Fibroblast of skin of right quadriceps (primary cell): ENCODE measurements around the gene TMEM45B.
"Not testable (repeated sequence)": the region's sequence is repeated elsewhere in the genome, so short reads cannot be mapped to it uniquely, and the experiment has no call there.

Experiments
- DNase-seq: peaks from one replicate; pipeline ENCODE4 v3.0.0-alpha.2; 2013

The TMEM45B gene

GRCh38 chr11:129815596-129816461 is at the start of gene TMEM45B:
TSS of gene TMEM45B (plus strand) at chr11:129815848. CDS start at chr11:129852483, 36,635 bp downstream.
- DNase-seq, result no peak

DNA sequence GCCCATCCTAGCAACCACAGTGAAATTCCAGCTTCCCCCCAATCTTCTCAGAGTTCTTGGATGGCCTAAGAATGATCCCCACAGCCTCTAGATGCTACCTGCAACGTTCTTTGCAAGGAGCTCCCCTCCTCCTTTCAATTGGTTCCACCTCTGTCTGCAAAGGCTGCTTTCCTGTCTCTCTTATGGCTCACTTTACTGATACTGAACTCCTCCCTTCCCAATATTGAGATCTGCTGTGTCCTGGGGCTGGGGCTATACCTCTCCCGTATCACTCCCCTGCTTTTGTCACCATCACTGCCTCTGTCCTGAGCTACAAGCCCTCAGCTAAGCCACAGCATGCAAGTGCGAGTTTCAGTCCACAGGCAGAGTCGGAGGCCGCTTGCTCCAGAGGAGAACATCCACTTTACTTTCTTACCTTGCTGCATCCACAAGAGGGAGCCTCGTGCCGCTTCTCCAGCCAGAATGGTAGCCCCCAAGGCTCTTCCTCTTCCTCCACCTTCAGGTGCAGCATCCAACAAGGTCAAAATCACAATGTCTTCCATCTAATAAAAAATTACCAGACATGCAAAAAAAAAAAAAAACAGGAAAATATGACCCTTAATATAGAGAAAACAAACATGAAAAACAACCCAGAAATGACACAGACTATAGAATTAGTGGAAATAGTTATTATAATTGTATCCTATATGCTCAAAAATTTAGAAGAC is 48.6 kb upstream of the TMEM45B start:
- DNase-seq, result peak; percentile 11

- no peak for DNase-seq
These were observed 47.8 kb upstream of the TMEM45B start for GRCh38 chr11:129767827-129768226.

DNA sequence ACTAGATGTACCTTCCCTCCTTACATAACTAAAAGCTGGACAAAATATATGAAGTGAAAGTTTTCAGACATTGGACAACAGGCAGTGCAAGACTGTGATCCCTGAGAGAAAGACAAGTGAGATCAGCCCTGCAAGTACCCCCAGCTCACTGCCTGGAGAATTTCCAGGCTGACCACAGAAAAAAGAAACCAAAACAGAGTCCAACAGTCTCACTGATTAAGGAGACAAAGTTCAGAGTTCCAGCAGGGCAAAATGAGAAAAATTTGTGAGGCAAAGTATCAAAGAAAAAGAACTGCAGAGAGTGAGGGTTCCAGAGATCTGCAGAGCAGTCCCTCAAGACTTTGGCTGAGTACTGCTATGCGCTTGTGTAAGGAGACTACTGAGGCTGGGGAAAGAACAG is 47.3 kb upstream of the TMEM45B start:
- no peak for DNase-seq

DNA sequence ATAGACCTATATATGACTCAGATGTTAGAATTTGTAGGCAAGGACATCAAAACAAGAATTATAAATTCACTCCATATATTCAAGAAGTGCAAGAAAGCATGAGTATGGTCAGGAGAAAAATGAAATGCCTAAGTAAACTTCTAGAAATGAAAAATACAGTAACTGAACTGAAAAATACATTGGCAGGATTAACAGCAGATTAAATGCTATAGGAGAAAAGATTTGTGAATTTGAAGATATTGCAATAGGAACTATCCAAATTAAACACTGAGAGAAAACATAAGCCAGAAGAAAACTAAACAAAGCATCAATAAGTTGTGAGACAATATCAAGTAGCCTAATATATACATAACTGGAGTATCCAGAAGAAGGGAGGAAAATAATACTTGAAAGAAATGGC is 46.6 kb upstream of the TMEM45B start:
- DNase-seq, result no peak

DNA sequence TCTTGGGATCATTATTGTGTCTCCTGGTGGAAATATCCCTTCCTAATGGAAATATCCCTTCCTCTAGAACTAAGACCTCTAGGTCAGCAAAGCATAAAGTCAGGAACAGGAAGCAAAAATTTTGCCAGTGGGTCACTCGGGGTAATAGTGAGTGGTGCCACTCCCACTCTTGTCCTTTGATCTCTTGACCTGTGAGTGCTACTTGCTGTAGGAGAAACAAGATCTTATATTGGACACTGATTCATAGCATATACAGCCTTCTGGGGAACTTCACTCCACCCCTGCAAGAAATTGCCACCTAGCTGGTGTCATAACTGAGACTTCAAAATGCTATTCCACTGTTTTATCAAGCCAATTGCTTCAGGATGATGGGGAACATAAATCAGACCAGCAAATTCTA is 44.7 kb upstream of the TMEM45B start:
- no peak for DNase-seq

GRCh38 chr11:129771456-129771855 is 44.2 kb upstream of the TMEM45B start:
- not testable (repeated sequence) for DNase-seq

- no peak for DNase-seq
These were observed 36.8 kb upstream of the TMEM45B start for GRCh38 chr11:129778877-129779276.

- DNase-seq, result no peak
These were observed 36.3 kb upstream of the TMEM45B start for GRCh38 chr11:129779342-129779741.

DNA sequence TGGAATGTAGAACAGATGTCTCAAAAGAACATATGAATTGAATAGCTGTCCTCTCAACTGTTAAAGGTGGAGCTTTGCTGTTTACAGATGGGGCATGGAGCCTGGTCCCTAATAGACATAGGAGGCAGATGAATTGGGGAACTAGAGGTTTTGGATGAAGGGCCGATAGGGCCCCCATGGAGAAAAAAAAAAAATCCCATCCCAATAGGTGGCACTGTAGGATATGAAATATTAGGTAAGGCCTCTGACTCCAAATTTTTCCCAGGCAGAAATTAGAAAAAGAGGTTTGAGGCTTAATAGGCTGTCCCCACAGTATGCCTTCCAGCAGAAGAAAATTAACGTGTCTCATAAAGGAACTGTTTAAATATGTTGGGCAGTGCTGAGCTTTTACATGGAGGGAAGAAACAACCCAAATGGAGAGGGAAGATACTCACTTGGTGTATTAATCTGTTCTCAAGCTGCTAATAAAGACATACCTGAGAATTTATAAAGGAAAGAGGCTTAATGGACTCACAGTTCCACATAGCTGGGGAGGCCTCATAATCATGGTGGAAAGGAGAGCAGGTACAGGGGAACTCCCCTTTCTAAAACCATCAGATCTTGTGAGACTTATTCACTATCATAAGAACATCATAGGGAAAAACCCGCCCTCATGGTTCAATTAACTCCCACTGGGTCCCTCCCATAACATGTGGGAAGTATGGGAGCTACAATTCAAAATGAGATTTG is 30.1 kb upstream of the TMEM45B start:
- DNase-seq, result peak; percentile 9

DNA sequence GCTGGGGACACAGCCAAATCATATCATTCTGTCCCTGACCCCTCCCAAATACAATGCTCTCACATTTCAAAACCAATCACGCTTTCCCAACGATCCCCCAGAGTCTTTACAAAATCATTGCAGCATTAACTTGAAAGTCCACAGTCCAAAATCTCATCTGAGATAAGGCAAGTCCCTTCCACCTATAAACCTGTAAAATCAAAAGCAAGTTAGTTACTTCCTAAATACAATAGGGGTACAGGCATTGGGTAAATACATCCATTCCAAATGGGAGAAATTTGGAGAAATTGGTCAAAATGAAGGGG is 29.6 kb upstream of the TMEM45B start:
- DNase-seq, result not testable (repeated sequence)

- DNase-seq, result no peak
These were observed 28.0 kb upstream of the TMEM45B start for GRCh38 chr11:129787532-129788155.

DNA sequence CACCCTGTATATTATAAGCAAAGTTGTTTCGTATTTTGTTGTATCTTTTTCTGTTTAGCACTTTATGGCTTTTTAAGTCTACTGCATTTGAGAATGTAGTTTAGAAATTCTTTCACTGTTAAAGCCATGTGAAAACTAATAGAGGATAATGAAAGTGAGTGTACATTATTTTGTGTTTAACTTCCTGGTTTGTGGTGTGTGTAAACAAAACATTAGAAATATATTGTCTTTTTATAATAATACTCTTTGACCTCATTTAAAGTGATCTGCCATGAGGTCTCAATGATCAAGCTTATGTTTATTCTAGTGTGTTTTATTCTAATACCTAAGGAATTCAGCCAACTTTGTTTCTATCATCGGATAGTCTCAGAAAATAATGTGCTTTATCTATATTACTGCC is 27.4 kb upstream of the TMEM45B start:
- DNase-seq, result no peak

GRCh38 chr11:129790106-129790505 is 25.5 kb upstream of the TMEM45B start:
- DNase-seq, result no peak

DNA sequence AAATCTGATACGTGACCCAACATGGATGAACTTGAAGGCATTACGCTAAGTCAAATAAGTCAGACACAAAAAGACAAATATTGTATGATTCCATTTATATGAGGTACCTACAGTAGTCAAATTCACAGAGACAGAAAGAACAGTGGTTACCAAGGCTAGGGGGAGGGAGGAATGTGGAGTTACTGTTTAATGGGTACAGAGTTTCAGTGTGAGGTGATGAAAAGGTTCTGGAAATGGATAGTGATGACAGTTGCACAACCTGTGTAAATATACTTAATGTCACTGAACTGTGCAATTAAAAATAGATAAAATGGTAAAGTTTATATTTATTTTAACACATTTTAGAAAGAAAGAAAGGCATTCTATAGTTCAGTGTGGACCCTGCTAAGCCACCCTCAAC is 24.1 kb upstream of the TMEM45B start:
- DNase-seq, result no peak

DNA sequence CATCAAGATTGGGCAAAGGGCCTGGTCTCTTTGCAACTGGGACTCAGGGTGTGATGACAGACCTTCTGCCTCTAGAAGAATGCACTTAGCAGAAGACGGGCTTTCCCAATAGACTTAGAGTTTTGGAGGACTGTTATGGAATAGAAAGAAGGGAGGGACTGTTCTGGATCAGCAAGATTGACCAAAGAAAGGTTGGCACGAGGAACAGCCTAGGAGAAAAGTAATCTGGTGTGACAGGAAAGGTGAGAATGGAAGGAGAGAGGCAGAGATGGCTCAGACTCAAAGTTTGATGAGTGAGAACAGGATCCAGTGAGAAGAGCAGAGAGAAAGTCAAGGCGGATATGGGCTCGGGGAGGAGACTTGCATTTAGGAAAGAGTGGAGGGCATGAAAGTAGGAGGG is 23.0 kb upstream of the TMEM45B start:
- DNase-seq, result no peak

DNA sequence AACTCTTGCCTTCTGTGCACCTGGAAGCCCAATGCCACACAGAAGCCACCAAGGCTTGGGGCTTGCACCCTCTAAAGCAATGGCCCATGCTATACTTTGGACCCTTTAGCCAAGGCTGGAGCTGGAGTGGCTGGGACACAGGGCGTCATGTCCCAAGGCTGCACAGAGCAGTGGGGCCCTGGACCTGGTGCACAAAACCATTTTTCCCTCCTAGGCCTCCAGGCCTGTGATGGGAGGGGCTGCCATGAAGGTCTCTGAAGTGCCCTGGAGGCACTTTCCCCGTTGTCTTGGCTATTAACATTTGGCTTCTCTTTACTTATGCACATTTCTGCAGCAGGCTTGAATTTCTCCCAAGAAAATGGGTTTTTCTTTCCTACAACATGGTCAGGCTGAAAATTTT is 20.6 kb upstream of the TMEM45B start:
- DNase-seq, result no peak

DNA sequence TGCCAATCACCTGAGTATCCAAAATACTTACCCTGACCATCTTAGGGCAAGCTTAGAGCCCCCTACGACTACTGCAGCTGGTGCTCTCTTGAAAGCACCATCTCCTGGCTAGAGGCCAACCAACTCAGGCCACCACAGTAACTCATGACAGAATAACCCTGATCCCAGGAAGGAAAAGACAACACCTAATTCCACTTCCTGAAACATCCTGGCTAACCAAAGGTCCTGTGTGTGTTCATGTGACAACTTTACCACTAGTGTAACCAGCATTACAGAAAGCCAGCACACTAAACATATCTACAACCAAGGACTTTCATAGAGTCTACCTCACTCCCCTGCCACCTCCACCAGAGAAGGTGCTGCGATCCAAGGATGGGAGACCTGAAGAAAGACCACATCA is 17.4 kb upstream of the TMEM45B start:
- DNase-seq, result no peak

- DNase-seq, result not testable (repeated sequence)
These were observed 15.5 kb upstream of the TMEM45B start for GRCh38 chr11:129800162-129800561.

DNA sequence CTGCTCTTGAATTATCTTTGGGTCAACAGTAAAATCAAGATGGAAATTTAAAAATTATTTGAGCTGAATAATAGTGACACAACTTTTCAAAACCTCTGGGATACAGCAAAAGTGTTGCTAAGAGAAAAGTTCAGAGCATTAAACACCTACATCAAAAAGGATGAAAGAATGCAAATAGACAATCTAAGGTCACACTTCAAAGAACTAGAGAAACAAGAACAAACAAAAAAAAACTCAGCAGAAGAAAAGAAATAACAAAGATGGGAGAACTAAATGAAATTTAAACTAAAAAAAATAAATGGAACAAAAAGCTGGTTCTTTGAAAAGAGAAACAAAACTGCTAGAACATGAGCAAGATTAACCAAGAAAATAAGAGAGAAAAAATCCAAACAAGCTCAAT is 15.0 kb upstream of the TMEM45B start:
- DNase-seq, result no peak

DNA sequence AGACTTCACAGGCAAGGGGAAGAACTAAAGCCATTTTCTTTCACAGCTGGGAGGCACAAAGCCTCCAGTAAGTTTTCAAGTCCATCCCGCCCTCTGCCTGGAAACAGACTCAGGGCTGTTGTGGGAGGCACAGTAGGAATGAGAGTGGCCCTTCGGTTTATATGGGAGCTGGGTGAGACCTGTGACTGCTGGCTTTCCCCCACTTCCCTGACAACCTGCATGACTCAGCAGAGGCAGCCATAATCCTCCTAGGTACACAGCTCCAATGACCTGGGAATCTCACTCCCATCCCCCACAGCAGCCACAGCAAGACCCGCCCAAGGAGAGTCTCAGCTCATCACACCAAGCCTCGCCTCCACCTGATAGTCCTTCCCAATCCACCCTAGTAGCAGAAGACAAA is 12.1 kb upstream of the TMEM45B start:
- no peak for DNase-seq

GRCh38 chr11:129804012-129804411 is 11.6 kb upstream of the TMEM45B start:
- DNase-seq, result no peak

- not testable (repeated sequence) for DNase-seq
These were observed 7.4 kb upstream of the TMEM45B start for GRCh38 chr11:129808241-129808640.
